Trophoblast cell (in vitro differentiated cells and primary cell): Measurements from ENCODE around the gene SUSD6.

ENCODE experiments used
- DNase-seq, 2 donors: peaks; one replicate each; pipeline ENCODE4 v3.0.0-alpha.2; 2016
- H2AFZ ChIP-seq: 2 replicates; pipeline ENCODE4 v1.6.1; 2013; ENCODE audit warnings: low read length, moderate library complexity, mild to moderate bottlenecking; ENCODE audit not compliant: insufficient read depth, poor library complexity
- H2AK5ac ChIP-seq: 2 replicates; pipeline ENCODE4 v1.6.1; 2013; ENCODE audit warnings: mild to moderate bottlenecking, low read length
- H2BK120ac ChIP-seq: 2 replicates; pipeline ENCODE4 v1.6.1; 2013; ENCODE audit warnings: low read length, mild to moderate bottlenecking, moderate library complexity; ENCODE audit not compliant: insufficient read depth, poor library complexity
- H2BK12ac ChIP-seq: 2 replicates; pipeline ENCODE4 v1.6.1; 2013; ENCODE audit warnings: mild to moderate bottlenecking, low read length, moderate library complexity
- H2BK5ac ChIP-seq: 2 replicates; pipeline ENCODE4 v1.6.1; 2013; ENCODE audit warnings: low read length, low read depth, moderate library complexity, mild to moderate bottlenecking; ENCODE audit not compliant: poor library complexity
- H3K14ac ChIP-seq: 2 replicates; pipeline ENCODE4 v1.6.1; 2013; ENCODE audit warnings: mild to moderate bottlenecking, low read length
- H3K18ac ChIP-seq: 2 replicates; pipeline ENCODE4 v1.6.1; 2013; ENCODE audit warnings: mild to moderate bottlenecking, low read length
- H3K23ac ChIP-seq: 2 replicates; pipeline ENCODE4 v1.6.1; 2013; ENCODE audit warnings: low read length
- H3K27ac ChIP-seq: 2 replicates; pipeline ENCODE4 v1.5.1; 2013; ENCODE audit warnings: low read depth, mild to moderate bottlenecking, inconsistent platforms, low read length, moderate library complexity
- H3K27me3 ChIP-seq: 2 replicates; pipeline ENCODE4 v1.6.1; 2013; ENCODE audit warnings: inconsistent platforms, mild to moderate bottlenecking, low read length, moderate library complexity; ENCODE audit not compliant: insufficient read depth
- H3K36me3 ChIP-seq, 2 experiments: 1 replicate in 1 of 2; 2 replicates in 1 of 2; pipeline ENCODE4 v1.6.1; 2013; ENCODE audit warnings: low read length in 2 of 2, mild to moderate bottlenecking in 2 of 2, moderate library complexity in 1 of 2; ENCODE audit not compliant: insufficient read depth in 2 of 2, control insufficient read depth in 1 of 2
- H3K4ac ChIP-seq: 2 replicates; pipeline ENCODE4 v1.6.1; 2013; ENCODE audit warnings: low read depth, mild to moderate bottlenecking, low read length, moderate library complexity
- H3K4me1 ChIP-seq, 2 experiments: 1 replicate in 1 of 2; 2 replicates in 1 of 2; pipeline ENCODE4 v1.6.1; 2013; ENCODE audit warnings: low read length in 2 of 2, mild to moderate bottlenecking in 2 of 2, moderate library complexity in 1 of 2; ENCODE audit not compliant: insufficient read depth in 2 of 2, control insufficient read depth in 1 of 2
- H3K4me2 ChIP-seq: 2 replicates; pipeline ENCODE4 v1.6.1; 2013; ENCODE audit warnings: inconsistent platforms, mild to moderate bottlenecking, low read length, moderate library complexity
- H3K4me3 ChIP-seq: 2 replicates; pipeline ENCODE4 v1.5.1; 2013; ENCODE audit warnings: mild to moderate bottlenecking, low read depth, low read length, inconsistent platforms
- H3K79me1 ChIP-seq: one replicate; pipeline ENCODE4 v1.6.1; 2013; ENCODE audit warnings: low read length
- H3K79me2 ChIP-seq: 2 replicates; pipeline ENCODE4 v1.6.1; 2013; ENCODE audit warnings: low read length, mild to moderate bottlenecking; ENCODE audit not compliant: control insufficient read depth, insufficient read depth, poor library complexity
- H3K9ac ChIP-seq: 2 replicates; pipeline ENCODE4 v1.6.1; 2013; ENCODE audit warnings: mild to moderate bottlenecking, low read length
- H3K9me3 ChIP-seq: 2 replicates; pipeline ENCODE4 v1.6.1; 2013; ENCODE audit warnings: low read depth, mild to moderate bottlenecking, control low read depth, inconsistent platforms, low read length; ENCODE audit not compliant: insufficient read depth
- H4K12ac ChIP-seq: 2 replicates; pipeline ENCODE4 v1.6.1; 2013; ENCODE audit warnings: low read depth, mild to moderate bottlenecking, low read length, moderate library complexity
- H4K8ac ChIP-seq: 2 replicates; pipeline ENCODE4 v1.6.1; 2013; ENCODE audit warnings: low read depth, mild to moderate bottlenecking, low read length, moderate library complexity
- H4K91ac ChIP-seq: one replicate; pipeline ENCODE4 v1.6.1; 2013; ENCODE audit warnings: low read depth, mild to moderate bottlenecking, low read length, moderate library complexity
- WGBS: extraction: QIAGEN DNeasy Blood & Tissue Kit; methylation state at CpG from one replicate; pipeline ENCODE4 v1.1.7; 2013; ENCODE audit warnings: missing lambda C conversion rate; ENCODE audit not compliant: insufficient read length, insufficient coverage; ENCODE audit errors: extremely low coverage; 5-methylcytosine and 5-hydroxymethylcytosine counted together

SUSD6 gene

GRCh38 chr14:69610020-69610873 is 1.1 kb upstream of the SUSD6 start:
- Histone ChIP-seq H2AFZ (peak overlapping the region; percentile 27), H4K12ac (peak overlapping the region; percentile 0), H2BK12ac (no peak overlapping the region), H2BK5ac (no peak overlapping the region), H3K14ac (no peak overlapping the region), H3K27ac (no peak overlapping the region), H3K27me3 (no peaks in the 10 kb centered on the region), H4K91ac (no peak overlapping the region), H3K4me1 (peaks cover 4 to 9% of the 10 kb centered on the region in 2 experiments), H3K79me1 (peaks cover 7% of the 10 kb centered on the region), H3K18ac (no peak overlapping the region), H2AK5ac (peak overlapping the region; percentile 7), H3K9me3 (no peaks in the 10 kb centered on the region), H3K23ac (peak overlapping the region; percentile 10), H3K4me2 (peak overlapping the region; percentile 71), H3K36me3 (no peaks in the 10 kb centered on the region), H4K8ac (peak overlapping the region; percentile 70), H3K4me3 (peak overlapping the region; percentile 23), H3K4ac (no peak overlapping the region), H3K79me2 (peaks cover 3% of the 10 kb centered on the region), H2BK120ac (no peak overlapping the region), H3K9ac (no peak overlapping the region)
- no CpG with 5 or more reads among the region's 8 CpGs for WGBS
- no peak for DNase-seq

DNA sequence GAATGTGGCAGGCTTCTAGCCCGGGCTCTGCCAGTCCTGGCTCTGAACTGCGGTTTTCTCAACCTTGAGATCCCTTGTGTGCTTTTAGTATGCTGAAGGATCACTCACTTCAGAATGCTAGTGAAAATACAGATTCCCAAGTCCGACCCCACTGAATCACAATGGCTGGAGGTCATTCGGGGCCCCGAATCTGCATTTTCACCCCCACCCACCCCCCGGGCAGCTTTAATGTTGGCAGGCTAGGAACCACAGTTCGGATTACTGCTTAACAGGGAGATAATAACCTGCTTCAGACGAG is 573 bp upstream of the SUSD6 start:
- H2AK5ac ChIP-seq, result no peak overlapping the region
- H2BK5ac ChIP-seq, result no peak overlapping the region
- H3K4me2 ChIP-seq, result peak overlapping the region; percentile 71
- H3K4me3 ChIP-seq, result peak overlapping the region; percentile 60
- no peaks in the 10 kb centered on the region for H3K36me3 ChIP-seq
- H3K18ac ChIP-seq, result no peak overlapping the region
- H4K8ac ChIP-seq, result peak overlapping the region; percentile 81
- peak overlapping the region; percentile 4 for H2AFZ ChIP-seq
- no peak overlapping the region for H2BK120ac ChIP-seq
- H3K9ac ChIP-seq, result no peak overlapping the region
- peak overlapping the region; percentile 21 for H4K91ac ChIP-seq
- peak overlapping the region; percentile 40 for H4K12ac ChIP-seq
- DNase-seq, result no peak
- peaks cover 3% of the 10 kb centered on the region for H3K79me2 ChIP-seq
- no peaks in the 10 kb centered on the region for H3K9me3 ChIP-seq
- no peak overlapping the region for H3K4ac ChIP-seq
- no CpG with 5 or more reads among the region's 8 CpGs for WGBS
- H3K27ac ChIP-seq, result no peak overlapping the region
- no peaks in the 10 kb centered on the region for H3K27me3 ChIP-seq
- no peak overlapping the region for H3K14ac ChIP-seq
- peaks cover 7% of the 10 kb centered on the region for H3K79me1 ChIP-seq
- H3K4me1 ChIP-seq, result peaks cover 4 to 7% of the 10 kb centered on the region in 2 experiments
- no peak overlapping the region for H2BK12ac ChIP-seq
- H3K23ac ChIP-seq, result no peak overlapping the region

GRCh38 chr14:69612014-69612782 is 802 bp downstream of the SUSD6 start:
- Histone ChIP-seq H3K9me3 (no peaks in the 10 kb centered on the region), H4K91ac (no peak overlapping the region), H2AK5ac (no peak overlapping the region), H2BK12ac (no peak overlapping the region), H4K12ac (peak overlapping the region; percentile 31), H3K27me3 (no peaks in the 10 kb centered on the region), H3K36me3 (no peaks in the 10 kb centered on the region), H3K4ac (no peak overlapping the region), H2BK120ac (no peak overlapping the region), H3K4me1 (peaks cover 0 to 2% of the 10 kb centered on the region in 2 experiments), H3K4me3 (peak overlapping the region; percentile 94), H2BK5ac (peak overlapping the region; percentile 25), H3K27ac (peak overlapping the region; percentile 61), H3K79me1 (peaks cover 7% of the 10 kb centered on the region), H3K23ac (no peak overlapping the region), H3K18ac (peak overlapping the region; percentile 37), H3K79me2 (peaks cover 3% of the 10 kb centered on the region), H3K4me2 (peak overlapping the region; percentile 100), H3K9ac (peak overlapping the region; percentile 70), H2AFZ (peak overlapping the region; percentile 81), H4K8ac (peak overlapping the region; percentile 17), H3K14ac (no peak overlapping the region)
- DNase-seq, result peak in 1 of 2 donors; percentile 44
- no CpG with 5 or more reads among the region's 47 CpGs for WGBS

- Histone ChIP-seq H4K12ac (no peak overlapping the region), H3K23ac (no peak overlapping the region), H2BK5ac (no peak overlapping the region), H4K8ac (no peak overlapping the region), H3K4me3 (peak overlapping the region; percentile 94), H4K91ac (no peak overlapping the region), H3K27me3 (no peaks in the 10 kb centered on the region), H3K4me1 (peaks cover 0 to 2% of the 10 kb centered on the region in 2 experiments), H3K79me2 (peaks cover 3% of the 10 kb centered on the region), H2BK12ac (no peak overlapping the region), H3K9me3 (no peaks in the 10 kb centered on the region), H2AK5ac (no peak overlapping the region), H3K79me1 (peaks cover 7% of the 10 kb centered on the region), H2AFZ (no peak overlapping the region), H3K27ac (no peak overlapping the region), H3K36me3 (no peaks in the 10 kb centered on the region), H3K14ac (no peak overlapping the region), H2BK120ac (no peak overlapping the region), H3K4me2 (peak overlapping the region; percentile 100), H3K9ac (no peak overlapping the region), H3K18ac (no peak overlapping the region), H3K4ac (no peak overlapping the region)
- no peak for DNase-seq
- no CpG with 5 or more reads among the region's 2 CpGs for WGBS
These were observed 1.4 kb downstream of the SUSD6 start for GRCh38 chr14:69612783-69613130.
